Measurements from ENCODE around the gene SYTL3. TPM values are rescaled to one million over a fixed set of nuclear protein-coding genes. Genes with fewer than 3 reads are reported as not detected.

SYTL3 gene
- total and polyA plus RNA-seq, 2 experiments from 2014 or later = 0.07 TPM; not detected in 1

GRCh38 chr6:158766621-158767455 is 117.0 kb downstream of the SYTL3 start:
- Histone ChIP-seq H3K4me1 (ENCODE audit: insufficient read depth) (no peaks in the 10 kb centered on the region), H4K20me1 (replicated peaks; ENCODE audit: insufficient read depth) (peaks cover 16% of the 10 kb centered on the region), H3K27ac (ENCODE audit: low read depth) (peak overlapping the region; percentile 55; the same call in 1 of the 2 replicates), H3F3A (replicated peaks; ENCODE audit: low read depth) (peaks cover 68% of the 10 kb centered on the region), H2AFZ (no peak overlapping the region), H3K4me3 (no peak overlapping the region), H3K27me3 (ENCODE audit: insufficient read depth) (no peaks in the 10 kb centered on the region), H3K4me2 (no peak overlapping the region), H3K79me2 (replicated peaks; ENCODE audit: insufficient read depth) (no peaks in the 10 kb centered on the region), H3K9me2 (ENCODE audit: insufficient read depth) (no peaks in the 10 kb centered on the region), H3K36me3 (ENCODE audit: insufficient read depth) (peaks cover 56% of the 10 kb centered on the region)
- no peak for DNase-seq (ENCODE audit: low spot score)
- Mint-ChIP-seq H3K9me3 (no peaks in the 10 kb centered on the region), H3K4me1 (peaks cover 23% of the 10 kb centered on the region), H3K4me3 (no peak overlapping the region), H3K27ac (no peak overlapping the region), H3K27me3 (ENCODE audit: insufficient read depth, low read depth, poor library complexity) (peaks cover 35% of the 10 kb centered on the region), H3K36me3 (ENCODE audit: low read depth) (peaks cover 76% of the 10 kb centered on the region)
- ATAC-seq = no peak
- no peak for TF ChIP-seq STAT1 (IDR thresholded peaks at IDR 0.05; ENCODE audit: unreplicated experiment)
- TF ChIP-seq NANOG (IDR thresholded peaks at IDR 0.05; ENCODE audit: borderline replicate concordance) = no peak
- TF ChIP-seq JUNB (IDR thresholded peaks at IDR 0.05; ENCODE audit: unreplicated experiment) = no peak
- no peak for TF ChIP-seq EZH2phosphoT487 (IDR thresholded peaks at IDR 0.05; ENCODE audit: unreplicated experiment)
- no peak for TF ChIP-seq REST (IDR thresholded peaks at IDR 0.05; ENCODE audit: unreplicated experiment)

- Mint-ChIP-seq H3K9me3 (no peaks in the 10 kb centered on the region), H3K27ac (no peak overlapping the region), H3K4me1 (peaks cover 24% of the 10 kb centered on the region), H3K36me3 (ENCODE audit: low read depth) (peaks cover 85% of the 10 kb centered on the region), H3K27me3 (ENCODE audit: insufficient read depth, low read depth, poor library complexity) (peaks cover 37% of the 10 kb centered on the region), H3K4me3 (no peak overlapping the region)
- H3F3A ChIP-seq (replicated peaks; ENCODE audit: low read depth) = peaks cover 69% of the 10 kb centered on the region
- no peaks in the 10 kb centered on the region for H3K9me2 ChIP-seq (ENCODE audit: insufficient read depth)
- no peak overlapping the region for H3K4me3 ChIP-seq
- H2AFZ ChIP-seq = no peak overlapping the region
- H3K4me1 ChIP-seq (ENCODE audit: insufficient read depth) = no peaks in the 10 kb centered on the region
- no peak for DNase-seq (ENCODE audit: low spot score)
- H3K27me3 ChIP-seq (ENCODE audit: insufficient read depth) = no peaks in the 10 kb centered on the region
- peaks cover 64% of the 10 kb centered on the region for H3K36me3 ChIP-seq (ENCODE audit: insufficient read depth)
- no peak overlapping the region for H3K4me2 ChIP-seq
- peaks cover 25% of the 10 kb centered on the region for H4K20me1 ChIP-seq (replicated peaks; ENCODE audit: insufficient read depth)
- no peaks in the 10 kb centered on the region for H3K79me2 ChIP-seq (replicated peaks; ENCODE audit: insufficient read depth)
- H3K27ac ChIP-seq (ENCODE audit: low read depth) = no peak overlapping the region
- ATAC-seq = no peak
- no peak for TF ChIP-seq EZH2phosphoT487 (IDR thresholded peaks at IDR 0.05; ENCODE audit: unreplicated experiment)
- TF ChIP-seq ZNF114 (CRISPR knock-in tag; IDR thresholded peaks at IDR 0.05) = no peak
- TF ChIP-seq POLR2AphosphoS5 (IDR thresholded peaks at IDR 0.05; ENCODE audit: low read depth) = no peak
- no peak for TF ChIP-seq JUNB (IDR thresholded peaks at IDR 0.05; ENCODE audit: unreplicated experiment)
- TF ChIP-seq CTCF (conservative IDR thresholded peaks at IDR 0.05; ENCODE audit: low read depth in 2 of 2) = no peak
- no peak for TF ChIP-seq REST (IDR thresholded peaks at IDR 0.05; ENCODE audit: unreplicated experiment)
- no peak for TF ChIP-seq ETS1 (IDR thresholded peaks at IDR 0.05)
- no peak for TF ChIP-seq STAT1 (IDR thresholded peaks at IDR 0.05; ENCODE audit: unreplicated experiment)
- TF ChIP-seq EZH2 (IDR thresholded peaks at IDR 0.05; ENCODE audit: low read depth, unreplicated experiment) = no peak
- TF ChIP-seq CREB1 (CRISPR knock-in tag; IDR thresholded peaks at IDR 0.05; ENCODE audit: low read depth) = no peak
- TF ChIP-seq NANOG (IDR thresholded peaks at IDR 0.05; ENCODE audit: borderline replicate concordance) = no peak
- no peak for TF ChIP-seq ZNF331 (CRISPR knock-in tag; IDR thresholded peaks at IDR 0.05; ENCODE audit: low read depth)
These were observed 117.9 kb downstream of the SYTL3 start for GRCh38 chr6:158767709-158768108.
